ENCODE results near the gene FCRLA.

GRCh38 chr1:161681879-161682278 lies 25.1 kb upstream of the FCRLA start:
- TF ChIP-seq BCL6B (tag by site-specific recombination; IDR thresholded peaks at IDR 0.05) (no peak), ZNF239 (tag by site-specific recombination; IDR thresholded peaks at IDR 0.05) (no peak), CTCF (tag by site-specific recombination; IDR thresholded peaks at IDR 0.05) (no peak), MYNN (tag by site-specific recombination; IDR thresholded peaks at IDR 0.05; ENCODE audit: borderline replicate concordance) (no peak), IKZF3 (tag by site-specific recombination; IDR thresholded peaks at IDR 0.05) (no peak), ZNF560 (tag by site-specific recombination; IDR thresholded peaks at IDR 0.05; ENCODE audit: borderline replicate concordance) (no peak), ZNF558 (tag by site-specific recombination; IDR thresholded peaks at IDR 0.05) (no peak)

Measured in HEK293 (cell line).